Measurements from ENCODE around the gene PMM2.
"Not testable (repeated sequence)": the region's sequence is repeated elsewhere in the genome, so short reads cannot be mapped to it uniquely, and the experiment has no call there.

PMM2 gene

GRCh38 chr16:8785408-8785807, 12.2 kb upstream of the PMM2 start:
- DNase-seq, result no peak

GRCh38 chr16:8786316-8786715, 11.3 kb upstream of the PMM2 start:
- DNase-seq, result not testable (repeated sequence)

GRCh38 chr16:8788578-8789172, 9.0 kb upstream of the PMM2 start:
- DNase-seq, result no peak

GRCh38 chr16:8795091-8795490, 2.5 kb upstream of the PMM2 start:
- peak; percentile 11 for DNase-seq

- DNase-seq, result no peak
Observed at GRCh38 chr16:8795818-8796217, 1.8 kb upstream of the PMM2 start.

GRCh38 chr16:8796469-8797363, 923 bp upstream of the PMM2 start:
- no peak for DNase-seq

- no peak for DNase-seq
Observed at GRCh38 chr16:8798174-8798527, 512 bp downstream of the PMM2 start.

- DNase-seq, result no peak
Observed at GRCh38 chr16:8798535-8799157, 1.0 kb downstream of the PMM2 start.

- DNase-seq, result no peak
Observed at GRCh38 chr16:8801701-8802100, 4.1 kb downstream of the PMM2 start.

GRCh38 chr16:8803733-8804132, 6.1 kb downstream of the PMM2 start:
- not testable (repeated sequence) for DNase-seq

GRCh38 chr16:8804313-8804712, 6.7 kb downstream of the PMM2 start:
- no peak for DNase-seq

GRCh38 chr16:8806272-8806983, 8.8 kb downstream of the PMM2 start:
- no peak for DNase-seq

- no peak for DNase-seq
Observed at GRCh38 chr16:8807189-8807588, 9.6 kb downstream of the PMM2 start.

GRCh38 chr16:8808009-8808408, 10.4 kb downstream of the PMM2 start:
- no peak for DNase-seq

- no peak for DNase-seq
Observed at GRCh38 chr16:8808613-8809353, 11.1 kb downstream of the PMM2 start.

GRCh38 chr16:8812162-8812843, 14.7 kb downstream of the PMM2 start:
- no peak for DNase-seq

- no peak for DNase-seq
Observed at GRCh38 chr16:8814095-8814806, 16.6 kb downstream of the PMM2 start.

GRCh38 chr16:8816967-8817655, 19.5 kb downstream of the PMM2 start:
- no peak for DNase-seq

- no peak for DNase-seq
Observed at GRCh38 chr16:8818504-8819270, 21.0 kb downstream of the PMM2 start.

All from NCI-H2227 treated with DMSO at 0.1 percent for 48 hours (cell line).